OCI-LY7 (cell line): ENCODE data around the gene TMEM269.

Experiments
- CTCF ChIP-seq: fragments of 200-600 bp; sonication (generic); conservative IDR thresholded peaks from 2 replicates; pipeline ENCODE4 v1.5.1; 2014; ENCODE audit warnings: mild to moderate bottlenecking, antibody characterized with exemption, low read length, moderate library complexity, mixed read lengths
- EZH2phosphoT487 ChIP-seq: fragments of 200-600 bp; sonication (generic); IDR thresholded peaks from 2 replicates; pipeline ENCODE4 v1.6.1; 2018; ENCODE audit warnings: low read depth, borderline replicate concordance, mild to moderate bottlenecking, mixed run types, antibody characterized with exemption, low read length, moderate library complexity, mixed read lengths

GRCh38 chr1:42743317-42744147 lies 41.3 kb upstream of the TMEM269 start:
- TF ChIP-seq EZH2phosphoT487 (no peak), CTCF (no peak)
